Left cardiac atrium (tissue), 4 donors: Measurements from ENCODE around the gene KCNJ6. TPM values are rescaled to one million over a fixed set of nuclear protein-coding genes. Genes with fewer than 3 reads are reported as not detected.
"Not testable (repeated sequence)": the region's sequence is repeated elsewhere in the genome, so short reads cannot be mapped to it uniquely, and the experiment has no call there.

Source experiments
- ATAC-seq, 2 donors: fragments of 200-7000 bp; cut with Tn5 transposase; one replicate each; pipeline ENCODE4 v1.9.1; 2020; ENCODE audit warnings: mild to moderate bottlenecking in 2 of 2, moderate library complexity in 2 of 2
- DNase-seq: peaks from one replicate; pipeline ENCODE4 v3.0.0-alpha.2; 2020
- intact Hi-C, 2 donors: fragments of 100-400 bp; cut with DNase I; formaldehyde crosslinking; loops; one replicate each; pipeline versions ENCODE4 v1.14.1 to v1.15.1; 2022 to 2023
- total RNA-seq, 2 donors: library from RNA; stranded (reverse); fragmentation: NEBNext Ultra II Directional; extraction: Animal tissue kit (Norgen Biotek cat#: 25700); gene quantifications; one replicate each; pipeline ENCODE4 v1.2.1, GENCODE V29; 2021
- donor health status: DM: no; HTN: yes; CAD: no.
- donor health status: DM: no; HTN: yes; CAD: no; lungs with severe emphysema.
- donor health status: DM: yes; HTN: yes; CAD: no.
- donor health status: Dilated cardiomyopathy.

Gene KCNJ6
- total RNA-seq, 2 donors from 2014 or later, result not detected

GRCh38 chr21:37671381-37671780 lies 244.9 kb downstream of the KCNJ6 start:
- no peak for DNase-seq
- ATAC-seq, result no peak
- intact Hi-C loops, result loop anchor here in 1 of 2 donors (10.0 kb wide), 1 partner anchor 683 kb away; no protein-coding TSS in a partner anchor

DNA sequence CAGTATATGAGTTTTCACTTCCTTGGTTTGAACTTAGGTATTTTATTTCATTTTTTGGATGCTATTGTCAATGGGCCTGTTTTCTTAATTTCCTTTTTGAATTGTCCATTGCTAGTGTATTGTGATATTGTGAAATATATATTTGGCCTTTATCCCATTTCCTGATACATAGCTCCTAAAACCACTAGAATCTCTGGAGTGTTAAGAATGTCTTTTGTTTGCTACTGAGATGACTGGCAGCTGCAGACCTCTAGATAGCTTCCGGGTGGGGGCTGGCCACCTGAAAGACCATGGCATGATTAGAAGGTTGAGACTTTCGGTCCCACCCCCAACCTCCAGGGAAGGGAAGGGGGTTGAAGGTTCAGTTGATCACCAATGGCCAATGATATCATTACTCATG lies 245.4 kb downstream of the KCNJ6 start:
- intact Hi-C loops, result loop anchor here in 1 of 2 donors (10.0 kb wide), 1 partner anchor 684 kb away; no protein-coding TSS in a partner anchor
- no peak for ATAC-seq
- DNase-seq, result no peak

- no peak for ATAC-seq
- DNase-seq, result no peak
- intact Hi-C loops, result no loop called here
Measured at GRCh38 chr21:37669249-37669648, 247.0 kb downstream of the KCNJ6 start.

- intact Hi-C loops, result no loop called here
- ATAC-seq, result no peak
- DNase-seq, result no peak
Measured at GRCh38 chr21:37668462-37669239, 247.6 kb downstream of the KCNJ6 start.

GRCh38 chr21:37667380-37667779 lies 248.9 kb downstream of the KCNJ6 start:
- no peak for DNase-seq
- intact Hi-C loops, result no loop called here
- ATAC-seq, result no peak

- intact Hi-C loops, result no loop called here
- peak; percentile 33 to 53 for ATAC-seq
- DNase-seq, result no peak
Measured at GRCh38 chr21:37665230-37666024, 250.8 kb downstream of the KCNJ6 start.

DNA sequence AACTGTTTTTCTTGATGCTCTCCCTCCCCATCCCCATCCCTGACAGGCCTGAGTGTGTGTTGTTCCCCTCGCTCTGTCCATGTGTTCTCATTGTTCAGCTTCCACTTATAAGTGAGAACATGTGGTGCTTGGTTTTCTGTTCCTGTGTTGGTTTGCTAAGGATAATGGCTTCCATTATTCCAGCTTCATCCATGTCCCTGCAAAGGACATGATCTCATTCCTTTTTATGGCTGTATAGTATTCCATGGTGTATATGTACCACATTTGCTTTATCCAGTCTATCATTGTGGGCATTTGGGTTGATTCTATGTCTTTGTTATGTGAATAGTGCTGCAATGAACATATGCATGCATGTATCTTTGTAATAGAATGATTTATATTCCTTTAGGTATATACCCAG lies 254.0 kb downstream of the KCNJ6 start:
- intact Hi-C loops, DNase-seq, ATAC-seq: not testable (repeated sequence)

DNA sequence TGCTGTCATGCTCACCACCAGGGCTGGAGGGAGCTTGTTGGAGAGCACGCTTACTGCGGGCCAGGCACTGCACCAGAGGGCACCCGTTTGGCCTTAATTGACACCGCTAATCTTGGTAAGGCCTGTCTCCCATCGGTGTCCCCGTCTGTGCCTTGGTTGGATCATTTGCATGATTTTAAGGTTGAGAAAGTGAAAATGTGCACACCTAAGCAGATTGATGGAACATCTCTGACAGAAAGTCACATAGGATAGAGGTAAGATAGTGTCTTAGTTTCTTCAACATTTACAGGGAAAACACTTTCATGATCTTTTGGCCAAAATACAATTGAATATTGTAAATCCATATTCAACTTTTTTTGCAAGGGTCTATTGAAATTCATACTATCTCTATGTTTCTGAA lies 255.5 kb downstream of the KCNJ6 start:
- ATAC-seq (no peak), DNase-seq (no peak)
- intact Hi-C loops, result no loop called here

- DNase-seq, result no peak
- intact Hi-C loops, result no loop called here
- ATAC-seq, result no peak
Measured at GRCh38 chr21:37659874-37660273, 256.4 kb downstream of the KCNJ6 start.

- no peak for DNase-seq
- peak in 1 of 2 donors; percentile 62 for ATAC-seq
- intact Hi-C loops, result no loop called here
Measured at GRCh38 chr21:37658817-37659458, 257.3 kb downstream of the KCNJ6 start.

DNA sequence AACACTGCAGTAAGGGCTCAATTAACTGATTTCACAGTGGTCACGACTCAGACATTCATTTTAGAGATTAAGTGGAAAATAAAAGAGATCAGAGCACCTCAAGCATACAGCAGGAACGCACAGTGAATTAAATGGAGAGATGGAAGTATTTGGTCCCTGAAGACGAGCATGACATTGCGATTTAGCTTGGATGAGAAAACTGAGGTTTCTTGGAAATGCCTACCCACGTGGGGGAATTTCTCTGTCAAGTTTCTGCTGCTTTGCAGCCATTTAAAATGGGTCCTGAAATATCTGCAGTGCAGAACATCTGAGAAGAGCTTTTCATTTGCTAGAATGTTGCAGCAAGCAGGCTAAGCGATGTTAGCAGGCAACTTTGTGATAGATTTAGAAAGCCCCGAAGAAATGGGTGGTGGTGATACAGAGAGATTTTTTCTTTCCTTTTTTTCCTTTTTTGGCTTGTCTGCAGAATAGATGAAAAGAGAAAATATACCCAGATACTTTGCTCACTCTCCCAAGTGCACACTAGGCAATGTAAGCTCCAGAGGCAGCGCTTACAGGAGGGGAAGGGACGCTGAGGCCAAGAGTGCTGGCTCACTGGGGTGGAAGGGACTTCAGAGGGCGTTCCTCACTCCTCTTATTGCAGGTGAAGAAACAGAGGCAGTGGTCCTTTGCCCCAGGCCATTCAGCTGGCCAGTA lies 258.0 kb downstream of the KCNJ6 start:
- DNase-seq (no peak), ATAC-seq (peak in 1 of 2 donors; percentile 33)
- intact Hi-C loops, result no loop called here

DNA sequence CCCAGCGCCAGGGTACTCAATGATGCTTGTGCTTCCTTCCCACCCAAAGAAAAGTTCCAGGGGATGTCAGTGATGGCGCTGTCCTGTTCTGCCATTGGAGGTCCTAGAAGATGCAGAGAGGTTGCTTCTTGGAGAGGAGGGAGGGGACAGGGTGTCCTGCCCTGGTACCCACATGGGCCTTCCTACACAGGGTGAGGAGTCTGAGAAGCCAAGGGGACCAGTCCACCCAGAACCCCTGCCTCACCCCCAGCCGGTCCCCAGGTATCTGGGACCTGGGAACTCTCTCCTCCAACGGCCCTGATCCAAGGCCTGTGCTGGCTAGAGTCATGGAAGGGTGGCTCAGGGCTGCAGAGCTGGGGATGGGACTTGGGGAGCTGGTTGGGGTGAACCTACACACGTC lies 259.4 kb downstream of the KCNJ6 start:
- intact Hi-C loops, result no loop called here
- no peak for ATAC-seq
- DNase-seq, result no peak

GRCh38 chr21:37655611-37656300 lies 260.5 kb downstream of the KCNJ6 start:
- DNase-seq, result no peak
- intact Hi-C loops, result no loop called here
- no peak for ATAC-seq

DNA sequence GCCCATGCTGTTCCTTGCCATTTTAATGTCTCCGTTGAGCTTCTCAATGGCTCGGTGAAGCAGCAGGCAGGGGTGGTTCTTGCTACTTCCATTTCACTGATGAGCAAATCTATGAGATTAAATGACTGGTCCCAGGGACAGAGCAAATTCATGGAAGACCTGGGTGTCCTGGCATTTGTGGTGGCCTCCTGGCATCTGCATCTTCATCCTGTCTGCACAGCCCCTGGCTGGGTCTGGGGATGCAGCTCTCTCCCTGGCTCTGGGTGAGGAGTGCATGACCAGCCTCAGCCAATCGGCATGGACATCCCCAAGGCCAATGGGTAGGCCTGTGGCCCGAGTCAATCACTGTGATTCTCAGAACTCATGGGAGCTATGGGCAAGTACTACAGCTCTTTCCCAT lies 261.7 kb downstream of the KCNJ6 start:
- intact Hi-C loops, result no loop called here
- DNase-seq (no peak), ATAC-seq (no peak)

DNA sequence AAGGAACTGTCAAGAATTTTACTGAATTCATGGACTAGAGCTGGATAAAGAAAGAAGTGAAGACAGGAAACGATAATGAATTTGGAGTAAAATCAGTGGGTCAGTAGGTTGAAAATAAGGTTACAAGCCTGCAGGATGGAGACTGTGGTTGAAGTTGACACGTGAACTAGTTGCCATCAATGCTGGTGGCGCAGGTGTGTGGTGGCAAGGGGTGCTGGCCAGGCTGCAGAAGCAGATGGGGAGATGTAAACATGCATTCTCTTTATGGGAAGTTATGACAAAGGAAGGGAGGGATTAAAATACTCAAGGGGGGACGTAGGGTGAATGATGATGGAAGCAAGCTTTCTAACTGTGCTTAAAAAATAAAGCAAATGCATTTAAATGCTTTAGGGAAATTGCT lies 263.1 kb downstream of the KCNJ6 start:
- no peak for ATAC-seq

DNA sequence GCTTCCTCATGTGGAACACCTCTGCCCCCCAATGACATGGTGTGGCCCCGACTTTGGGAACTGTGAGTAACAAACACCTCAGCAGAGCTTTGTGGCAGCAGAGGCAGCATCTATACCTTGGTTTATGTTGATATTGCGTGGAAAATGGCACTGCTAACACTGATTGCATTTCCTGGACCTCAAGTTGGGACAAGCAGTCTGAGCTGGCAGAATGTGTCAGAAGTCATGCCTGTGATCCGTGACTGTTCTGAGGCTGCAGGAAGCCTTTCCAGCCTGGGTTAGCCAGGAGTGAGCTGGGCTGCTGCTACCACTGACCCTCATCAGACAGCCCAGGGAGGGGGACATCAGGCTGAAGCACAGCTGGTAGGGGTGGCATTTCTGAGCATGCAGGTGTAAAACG lies 268.5 kb downstream of the KCNJ6 start:
- DNase-seq (no peak), ATAC-seq (no peak)
- intact Hi-C loops, result no loop called here

More for the DNA sequence above, 263.1 kb downstream of the KCNJ6 start:
- intact Hi-C loops, result no loop called here
- no peak for DNase-seq

DNA sequence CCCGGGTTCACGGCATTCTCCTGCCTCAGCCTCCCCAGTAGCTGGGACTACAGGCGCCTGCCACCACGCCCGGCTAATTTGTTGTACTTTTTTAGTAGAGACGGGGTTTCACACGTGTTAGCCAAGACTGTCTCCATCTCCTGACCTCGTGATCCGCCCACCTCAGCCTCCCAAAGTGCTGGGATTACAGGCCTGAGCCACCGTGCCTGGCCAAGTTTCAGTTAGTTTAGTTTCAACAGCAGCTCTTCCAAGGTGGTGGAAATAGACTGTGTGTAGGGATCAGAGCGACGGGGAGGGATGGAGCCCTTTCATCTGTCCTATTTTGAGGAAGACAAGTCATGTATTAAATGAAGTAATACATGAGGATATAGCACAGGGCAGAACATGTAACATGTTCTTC lies 269.5 kb downstream of the KCNJ6 start:
- DNase-seq, intact Hi-C loops, ATAC-seq: not testable (repeated sequence)

GRCh38 chr21:37645848-37646247 lies 270.4 kb downstream of the KCNJ6 start:
- ATAC-seq (no peak), DNase-seq (no peak)
- intact Hi-C loops, result no loop called here

DNA sequence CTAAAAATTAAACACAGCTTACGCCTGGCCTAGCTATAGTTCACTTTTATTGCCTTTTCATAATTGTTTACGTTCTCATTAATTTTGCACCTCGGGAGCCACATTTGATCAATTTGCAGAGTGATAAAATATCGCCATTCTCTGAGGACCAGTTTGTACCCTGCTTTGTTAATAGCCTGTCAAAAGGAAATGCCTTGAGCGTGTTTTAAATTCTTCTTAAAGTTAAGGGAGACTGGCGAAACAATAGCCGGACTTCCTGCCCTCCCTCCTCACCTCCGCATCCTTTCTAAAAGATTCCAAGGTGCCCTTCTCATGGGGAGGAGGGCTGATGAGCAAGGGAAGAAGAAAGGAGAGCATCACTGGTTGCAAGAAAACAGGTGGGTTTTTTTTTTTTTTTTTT lies 271.6 kb downstream of the KCNJ6 start:
- intact Hi-C loops, result no loop called here
- ATAC-seq, result no peak
- no peak for DNase-seq
